ENCODE results near the gene ABLIM1. TPM values are rescaled to one million over a fixed set of nuclear protein-coding genes. Genes with fewer than 3 reads are reported as not detected.

The ABLIM1 gene
- total RNA-seq, 4 donors from 2014 or later, result 156 to 278 (median 213) TPM

DNA sequence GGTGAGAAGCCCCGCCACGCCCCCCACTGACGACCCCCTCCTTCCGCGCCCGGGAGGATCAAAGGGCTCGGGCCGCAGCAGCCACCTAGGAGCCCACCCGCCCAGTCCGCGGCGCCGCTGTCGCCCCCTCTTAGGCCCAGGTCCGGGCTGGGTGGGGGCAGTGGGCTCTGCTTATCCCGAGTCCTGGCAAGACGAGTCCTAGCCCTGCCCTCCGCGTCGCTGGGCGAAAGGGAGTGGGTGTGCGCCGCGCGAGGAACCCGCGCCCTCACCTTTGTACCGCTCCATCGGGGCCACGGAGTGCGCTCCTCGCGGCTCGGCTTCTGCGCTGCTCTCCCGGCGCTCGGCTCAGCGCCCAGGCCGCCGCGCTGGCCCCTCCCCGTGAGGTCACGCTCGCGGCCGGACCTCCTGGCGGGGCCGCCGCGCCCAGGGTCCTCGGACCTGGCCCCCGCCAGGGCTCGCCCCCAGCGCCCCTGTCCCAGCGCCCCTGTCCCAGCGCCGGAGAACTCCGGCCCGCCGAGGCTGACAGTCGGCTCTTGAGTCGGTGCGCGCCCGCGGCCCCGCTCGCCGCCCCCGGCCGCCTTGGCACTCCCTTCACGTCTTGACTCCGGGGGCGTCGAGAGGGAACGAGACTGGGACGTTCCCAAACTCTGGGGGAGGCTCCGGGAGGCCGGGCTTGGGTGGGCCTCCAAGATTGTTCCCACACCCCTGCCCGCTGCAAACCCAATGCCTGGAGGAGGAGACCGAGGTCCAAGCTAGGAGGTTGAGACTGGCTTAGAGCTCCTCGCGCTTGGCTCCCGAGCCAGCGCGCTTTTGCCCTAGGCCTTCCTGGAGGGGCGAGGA is 253.7 kb downstream of the ABLIM1 start, which contains the start of gene AFAP1L2:
Gene AFAP1L2, minus strand, starts transcription at position 332 of the 840 bp plus-strand sequence. Its CDS starts 47 bp downstream, at position 285.
- peak within 1 kb of the TSS; percentile 63 for H3K4me3 ChIP-seq
- no peaks in the 10 kb centered on the region for H3K9me3 ChIP-seq
- H3K27me3 ChIP-seq, result peaks cover 5% of the 10 kb centered on the region
- no peak for DNase-seq (ENCODE audit: low spot score in 2 of 2)
- H3K27ac ChIP-seq, result peak within 1 kb of the TSS; percentile 36
- H3K36me3 ChIP-seq, result no peaks in the 10 kb centered on the region
- TF ChIP-seq POLR2A (IDR thresholded peaks at IDR 0.05) (no peak), EP300 (IDR thresholded peaks at IDR 0.05) (no peak), POLR2AphosphoS5 (IDR thresholded peaks at IDR 0.05) (no peak)
- TF ChIP-seq, protein P1, sequence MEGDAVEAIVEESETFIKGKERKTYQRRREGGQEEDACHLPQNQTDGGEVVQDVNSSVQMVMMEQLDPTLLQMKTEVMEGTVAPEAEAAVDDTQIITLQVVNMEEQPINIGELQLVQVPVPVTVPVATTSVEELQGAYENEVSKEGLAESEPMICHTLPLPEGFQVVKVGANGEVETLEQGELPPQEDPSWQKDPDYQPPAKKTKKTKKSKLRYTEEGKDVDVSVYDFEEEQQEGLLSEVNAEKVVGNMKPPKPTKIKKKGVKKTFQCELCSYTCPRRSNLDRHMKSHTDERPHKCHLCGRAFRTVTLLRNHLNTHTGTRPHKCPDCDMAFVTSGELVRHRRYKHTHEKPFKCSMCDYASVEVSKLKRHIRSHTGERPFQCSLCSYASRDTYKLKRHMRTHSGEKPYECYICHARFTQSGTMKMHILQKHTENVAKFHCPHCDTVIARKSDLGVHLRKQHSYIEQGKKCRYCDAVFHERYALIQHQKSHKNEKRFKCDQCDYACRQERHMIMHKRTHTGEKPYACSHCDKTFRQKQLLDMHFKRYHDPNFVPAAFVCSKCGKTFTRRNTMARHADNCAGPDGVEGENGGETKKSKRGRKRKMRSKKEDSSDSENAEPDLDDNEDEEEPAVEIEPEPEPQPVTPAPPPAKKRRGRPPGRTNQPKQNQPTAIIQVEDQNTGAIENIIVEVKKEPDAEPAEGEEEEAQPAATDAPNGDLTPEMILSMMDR (IDR thresholded peaks at IDR 0.05), result no peak
- peaks cover 54% of the 10 kb centered on the region for H3K4me1 ChIP-seq
- 0% methylated on average over 20 of the region's 88 CpGs for WGBS

GRCh38 chr10:114403541-114404161 is 254.4 kb downstream of the ABLIM1 start:
- Histone ChIP-seq H3K4me3 (peak overlapping the region; percentile 63), H3K4me1 (peaks cover 52% of the 10 kb centered on the region), H3K36me3 (no peaks in the 10 kb centered on the region), H3K27me3 (peaks cover 5% of the 10 kb centered on the region), H3K9me3 (no peaks in the 10 kb centered on the region), H3K27ac (peak overlapping the region; percentile 36)
- no peak for DNase-seq (ENCODE audit: low spot score in 2 of 2)
- no peak for TF ChIP-seq POLR2AphosphoS5 (IDR thresholded peaks at IDR 0.05)
- TF ChIP-seq, protein P1 (IDR thresholded peaks at IDR 0.05), result no peak
- TF ChIP-seq POLR2A (IDR thresholded peaks at IDR 0.05), result no peak
- no peak for TF ChIP-seq EP300 (IDR thresholded peaks at IDR 0.05)
- 0% methylated on average over 16 of the region's 44 CpGs for WGBS

- no peak for DNase-seq (ENCODE audit: low spot score in 2 of 2)
- 20% methylated on average over 17 of the region's 17 CpGs for WGBS
- peaks cover 50% of the 10 kb centered on the region for H3K4me1 ChIP-seq
- TF ChIP-seq POLR2A (IDR thresholded peaks at IDR 0.05) (no peak), POLR2AphosphoS5 (IDR thresholded peaks at IDR 0.05) (no peak), EP300 (IDR thresholded peaks at IDR 0.05) (no peak)
- TF ChIP-seq, protein P1 (IDR thresholded peaks at IDR 0.05), result no peak
- H3K9me3 ChIP-seq, result no peaks in the 10 kb centered on the region
- peaks cover 5% of the 10 kb centered on the region for H3K27me3 ChIP-seq
- H3K27ac ChIP-seq, result peak overlapping the region; percentile 36
- no peaks in the 10 kb centered on the region for H3K36me3 ChIP-seq
- peak overlapping the region; percentile 63 for H3K4me3 ChIP-seq
Measured at GRCh38 chr10:114402871-114403540, 255.1 kb downstream of the ABLIM1 start.

- Histone ChIP-seq H3K4me3 (no peak overlapping the region), H3K27ac (no peak overlapping the region), H3K36me3 (no peaks in the 10 kb centered on the region), H3K9me3 (no peaks in the 10 kb centered on the region), H3K27me3 (peaks cover 5% of the 10 kb centered on the region), H3K4me1 (peaks cover 56% of the 10 kb centered on the region)
- no peak for DNase-seq (ENCODE audit: low spot score in 2 of 2)
- TF ChIP-seq EP300 (IDR thresholded peaks at IDR 0.05) (no peak), POLR2A (IDR thresholded peaks at IDR 0.05) (no peak), POLR2AphosphoS5 (IDR thresholded peaks at IDR 0.05) (no peak)
- TF ChIP-seq, protein P1 (IDR thresholded peaks at IDR 0.05), result no peak
- 49% methylated on average over 2 of the region's 2 CpGs for WGBS
Measured at GRCh38 chr10:114402233-114402632, 255.8 kb downstream of the ABLIM1 start.

Measured in suprapubic skin (tissue), 4 donors.